Neural cell (in vitro differentiated cells): ENCODE measurements around the gene L3MBTL4. TPM values are rescaled to one million over a fixed set of nuclear protein-coding genes. Genes with fewer than 3 reads are reported as not detected.

Experiments used
- H2AFZ ChIP-seq: fragments of 200-600, 300-800 bp; sonication (generic), shearing (Covaris generic); 2 replicates; pipeline ENCODE4 v1.6.0; 2014; ENCODE audit warnings: low read depth, mild to moderate bottlenecking, antibody characterized with exemption, low read length, moderate library complexity
- H3F3A ChIP-seq: fragments of 200-600 bp; shearing (Covaris generic); 2 replicates; pipeline ENCODE4 v1.6.1; 2016; ENCODE audit warnings: mild to moderate bottlenecking, moderate library complexity, mixed read lengths, antibody characterized with exemption, low read length; ENCODE audit not compliant: insufficient read depth, poor library complexity, severe bottlenecking
- H3K27ac ChIP-seq: fragments of 200-600, 300-800 bp; sonication (generic), shearing (Covaris generic); 2 replicates; pipeline ENCODE4 v1.5.1; 2014; ENCODE audit warnings: mild to moderate bottlenecking, low read length, moderate library complexity
- H3K27me3 ChIP-seq: fragments of 300-800, 200-600 bp; sonication (generic), shearing (Covaris generic); 2 replicates; pipeline ENCODE4 v1.6.0; 2014; ENCODE audit warnings: mild to moderate bottlenecking, low read depth, low read length, moderate library complexity; ENCODE audit not compliant: insufficient read depth
- H3K36me3 ChIP-seq: fragments of 300-800, 200-600 bp; sonication (generic), shearing (Covaris generic); 2 replicates; pipeline ENCODE4 v1.5.1; 2014; ENCODE audit warnings: mild to moderate bottlenecking, antibody characterized with exemption, low read length, moderate library complexity; ENCODE audit not compliant: insufficient read depth
- H3K4me2 ChIP-seq: fragments of 300-800, 200-600 bp; sonication (generic), shearing (Covaris generic); 2 replicates; pipeline ENCODE4 v1.6.0; 2014; ENCODE audit warnings: mild to moderate bottlenecking, low read length
- H3K4me3 ChIP-seq: fragments of 300-800, 200-600 bp; sonication (generic), shearing (Covaris generic); 2 replicates; pipeline ENCODE4 v1.5.1; 2014; ENCODE audit warnings: mild to moderate bottlenecking, low read length, moderate library complexity
- H3K79me2 ChIP-seq: fragments of 200-600 bp; shearing (Covaris generic); replicated peaks from 2 replicates; pipeline ENCODE4 v1.6.0; 2014; ENCODE audit warnings: mild to moderate bottlenecking, low read length, moderate library complexity; ENCODE audit not compliant: insufficient read depth
- H3K9ac ChIP-seq: fragments of 300-800, 200-600 bp; sonication (generic), shearing (Covaris generic); 2 replicates; pipeline ENCODE4 v1.6.1; 2016; ENCODE audit warnings: mild to moderate bottlenecking, low read length, mixed read lengths
- H3K9me2 ChIP-seq: fragments of 200-600 bp; shearing (Covaris generic); 2 replicates; pipeline ENCODE4 v1.6.1; 2016; ENCODE audit warnings: mild to moderate bottlenecking, low read length, mixed read lengths; ENCODE audit not compliant: insufficient read depth
- H3K9me3 ChIP-seq: fragments of 200-600, 300-800 bp; sonication (generic), shearing (Covaris generic); 2 replicates; pipeline ENCODE4 v1.6.1; 2016; ENCODE audit warnings: mild to moderate bottlenecking, mixed run types, low read length, moderate library complexity, mixed read lengths
- H4K20me1 ChIP-seq: fragments of 200-600 bp; shearing (Covaris generic); 2 replicates; pipeline ENCODE4 v1.6.1; 2016; ENCODE audit warnings: mild to moderate bottlenecking, mixed run types; ENCODE audit not compliant: insufficient read depth
- CTCF ChIP-seq: fragments of 450-650 bp; IDR thresholded peaks from 2 replicates; pipeline ENCODE4 v1.5.1; 2014; ENCODE audit warnings: antibody characterized with exemption, mild to moderate bottlenecking, moderate library complexity; ENCODE audit not compliant: poor library complexity, severe bottlenecking
- EP300 ChIP-seq: fragments of 450-650 bp; conservative IDR thresholded peaks from 2 replicates; pipeline ENCODE4 v1.6.1; 2014; ENCODE audit warnings: antibody characterized with exemption, mild to moderate bottlenecking, moderate library complexity; ENCODE audit not compliant: poor library complexity, severe bottlenecking
- EZH2 ChIP-seq: fragments of 200-600, 300-800 bp; shearing (Covaris generic), sonication (generic); IDR thresholded peaks from 2 replicates; pipeline ENCODE4 v1.6.1; 2014; ENCODE audit warnings: antibody characterized with exemption, low read length, borderline replicate concordance, mild to moderate bottlenecking; ENCODE audit not compliant: insufficient read depth, poor library complexity, severe bottlenecking
- MXI1 ChIP-seq: fragments of 450-650 bp; conservative IDR thresholded peaks from 2 replicates; pipeline ENCODE4 v1.6.1; 2014; ENCODE audit warnings: antibody characterized with exemption, mild to moderate bottlenecking; ENCODE audit not compliant: poor library complexity, severe bottlenecking
- POLR2AphosphoS5 ChIP-seq: IDR thresholded peaks from 2 replicates; pipeline ENCODE4 v1.6.1; 2012
- RAD21 ChIP-seq: fragments of 450-650 bp; conservative IDR thresholded peaks from 2 replicates; pipeline ENCODE4 v1.6.1; 2014; ENCODE audit warnings: antibody characterized with exemption, mild to moderate bottlenecking, moderate library complexity
- REST ChIP-seq: IDR thresholded peaks from 2 replicates; pipeline ENCODE4 v1.6.1; 2012; ENCODE audit warnings: borderline replicate concordance
- SMC3 ChIP-seq: fragments of 450-650 bp; conservative IDR thresholded peaks from 2 replicates; pipeline ENCODE4 v1.6.1; 2014; ENCODE audit warnings: antibody characterized with exemption, mild to moderate bottlenecking, moderate library complexity; ENCODE audit not compliant: poor library complexity
- TAF1 ChIP-seq: IDR thresholded peaks from 2 replicates; pipeline ENCODE4 v1.6.1; 2012; ENCODE audit warnings: low read depth
- polyA plus RNA-seq: library from polyadenylated mRNA; depleted of rRNA; stranded (reverse); fragments of >200 nt; gene quantifications from 2 replicates; pipeline ENCODE4 v1.2.3, GENCODE V29; 2014

Gene L3MBTL4
- polyA plus RNA-seq, 1 donor from 2014 or later, result 0.90 TPM

GRCh38 chr18:6370886-6371635 lies 43.6 kb downstream of the L3MBTL4 start:
- H3K9me3 ChIP-seq, result no peaks in the 10 kb centered on the region
- H3K4me2 ChIP-seq, result no peak overlapping the region
- H3K27me3 ChIP-seq, result no peaks in the 10 kb centered on the region
- no peak overlapping the region for H3K9ac ChIP-seq
- no peaks in the 10 kb centered on the region for H3K36me3 ChIP-seq
- H2AFZ ChIP-seq, result no peak overlapping the region
- no peaks in the 10 kb centered on the region for H4K20me1 ChIP-seq
- TF ChIP-seq RAD21 (no peak), EP300 (no peak)
- no peaks in the 10 kb centered on the region for H3K9me2 ChIP-seq
- no peaks in the 10 kb centered on the region for H3F3A ChIP-seq
- H3K27ac ChIP-seq, result no peak overlapping the region
- no peak overlapping the region for H3K4me3 ChIP-seq
- H3K79me2 ChIP-seq, result no peaks in the 10 kb centered on the region

- no peaks in the 10 kb centered on the region for H3K9me2 ChIP-seq
- no peak for TF ChIP-seq TAF1
- TF ChIP-seq MXI1, result no peak
- TF ChIP-seq RAD21, result no peak
- no peak for TF ChIP-seq CTCF
- H3K36me3 ChIP-seq, result no peaks in the 10 kb centered on the region
- H2AFZ ChIP-seq, result no peak overlapping the region
- no peaks in the 10 kb centered on the region for H4K20me1 ChIP-seq
- no peak overlapping the region for H3K9ac ChIP-seq
- H3K27me3 ChIP-seq, result no peaks in the 10 kb centered on the region
- H3K79me2 ChIP-seq, result no peaks in the 10 kb centered on the region
- H3K4me3 ChIP-seq, result no peak overlapping the region
- no peak overlapping the region for H3K4me2 ChIP-seq
- no peaks in the 10 kb centered on the region for H3K9me3 ChIP-seq
- no peak overlapping the region for H3K27ac ChIP-seq
- no peaks in the 10 kb centered on the region for H3F3A ChIP-seq
These were observed 44.3 kb downstream of the L3MBTL4 start for GRCh38 chr18:6370410-6370809.

- Histone ChIP-seq H4K20me1 (no peaks in the 10 kb centered on the region), H3K27me3 (no peaks in the 10 kb centered on the region), H2AFZ (no peak overlapping the region), H3K4me3 (no peak overlapping the region), H3K4me2 (no peak overlapping the region), H3K9me2 (no peaks in the 10 kb centered on the region), H3K9me3 (no peaks in the 10 kb centered on the region), H3K36me3 (no peaks in the 10 kb centered on the region), H3K79me2 (no peaks in the 10 kb centered on the region), H3K27ac (no peak overlapping the region), H3F3A (no peaks in the 10 kb centered on the region), H3K9ac (no peak overlapping the region)
- TF ChIP-seq CTCF, result no peak
- no peak for TF ChIP-seq SMC3
- TF ChIP-seq REST, result no peak
- TF ChIP-seq EZH2, result no peak
- no peak for TF ChIP-seq MXI1
- TF ChIP-seq TAF1, result no peak
- no peak for TF ChIP-seq EP300
- no peak for TF ChIP-seq POLR2AphosphoS5
- no peak for TF ChIP-seq RAD21
These were observed 46.7 kb downstream of the L3MBTL4 start for GRCh38 chr18:6368017-6368416.
